Right lung (tissue), 5 donors: ENCODE data around the gene CPNE5. TPM values are rescaled to one million over a fixed set of nuclear protein-coding genes. Genes with fewer than 3 reads are reported as not detected.
"Not testable (repeated sequence)": the region's sequence is repeated elsewhere in the genome, so short reads cannot be mapped to it uniquely, and the experiment has no call there.

ENCODE experiments used
- DNase-seq, 2 donors: peaks; one replicate each; pipeline ENCODE4 v3.0.0-alpha.2; 2013
- polyA plus RNA-seq, 5 donors: library from polyadenylated mRNA; unstranded; fragments of 120-200 nt; gene quantifications; one replicate each; pipeline versions ENCODE4 v1.2.1 to v1.2.3, GENCODE V29; 2013; ENCODE audit warnings: inconsistent platforms in 1 of 5, low replicate concordance in 1 of 5; ENCODE audit not compliant: insufficient read length in 5 of 5, insufficient read depth in 1 of 5

CPNE5 gene
- polyA plus RNA-seq, 5 donors: 5.4 to 7.9 (median 6.8) TPM

- DNase-seq: not testable (repeated sequence)
Measured at GRCh38 chr6:36704961-36705577, 134.2 kb downstream of the CPNE5 start.

- no peak for DNase-seq
Measured at GRCh38 chr6:36703982-36704381, 135.3 kb downstream of the CPNE5 start.

- DNase-seq: no peak
Measured at GRCh38 chr6:36703081-36703606, 136.1 kb downstream of the CPNE5 start.

- no peak for DNase-seq
Measured at GRCh38 chr6:36702656-36703055, 136.6 kb downstream of the CPNE5 start.

GRCh38 chr6:36701401-36701991, 137.7 kb downstream of the CPNE5 start:
- no peak for DNase-seq

GRCh38 chr6:36700831-36701230, 138.4 kb downstream of the CPNE5 start:
- DNase-seq: no peak

GRCh38 chr6:36700071-36700812, 139.0 kb downstream of the CPNE5 start:
- no peak for DNase-seq

- no peak for DNase-seq
Measured at GRCh38 chr6:36699348-36699747, 139.9 kb downstream of the CPNE5 start.

- no peak for DNase-seq
Measured at GRCh38 chr6:36698871-36699271, 140.4 kb downstream of the CPNE5 start.

- DNase-seq: no peak
Measured at GRCh38 chr6:36698196-36698595, 141.0 kb downstream of the CPNE5 start.

GRCh38 chr6:36697481-36697903, 141.8 kb downstream of the CPNE5 start, which contains the start of gene RAB44:
RAB44 (plus strand) TSS chr6:36697826; CDS start chr6:36704236, 6,410 bp downstream.
- no peak for DNase-seq

GRCh38 chr6:36695414-36695813, 143.8 kb downstream of the CPNE5 start:
- no peak for DNase-seq

GRCh38 chr6:36694616-36695015, 144.6 kb downstream of the CPNE5 start:
- no peak for DNase-seq

GRCh38 chr6:36692861-36693702, 146.2 kb downstream of the CPNE5 start:
- DNase-seq: no peak

GRCh38 chr6:36692220-36692619, 147.0 kb downstream of the CPNE5 start:
- no peak for DNase-seq

GRCh38 chr6:36691612-36692011, 147.6 kb downstream of the CPNE5 start:
- no peak for DNase-seq

GRCh38 chr6:36691011-36691410, 148.2 kb downstream of the CPNE5 start:
- no peak for DNase-seq
